ENCODE measurements around the gene ECI1. TPM values are rescaled to one million over a fixed set of nuclear protein-coding genes. Genes with fewer than 3 reads are reported as not detected.

The ECI1 gene
- total and polyA plus RNA-seq, 2 of the 4 experiments (the other 2 are of a cell fraction), result 20.3 to 30.1 TPM

DNA sequence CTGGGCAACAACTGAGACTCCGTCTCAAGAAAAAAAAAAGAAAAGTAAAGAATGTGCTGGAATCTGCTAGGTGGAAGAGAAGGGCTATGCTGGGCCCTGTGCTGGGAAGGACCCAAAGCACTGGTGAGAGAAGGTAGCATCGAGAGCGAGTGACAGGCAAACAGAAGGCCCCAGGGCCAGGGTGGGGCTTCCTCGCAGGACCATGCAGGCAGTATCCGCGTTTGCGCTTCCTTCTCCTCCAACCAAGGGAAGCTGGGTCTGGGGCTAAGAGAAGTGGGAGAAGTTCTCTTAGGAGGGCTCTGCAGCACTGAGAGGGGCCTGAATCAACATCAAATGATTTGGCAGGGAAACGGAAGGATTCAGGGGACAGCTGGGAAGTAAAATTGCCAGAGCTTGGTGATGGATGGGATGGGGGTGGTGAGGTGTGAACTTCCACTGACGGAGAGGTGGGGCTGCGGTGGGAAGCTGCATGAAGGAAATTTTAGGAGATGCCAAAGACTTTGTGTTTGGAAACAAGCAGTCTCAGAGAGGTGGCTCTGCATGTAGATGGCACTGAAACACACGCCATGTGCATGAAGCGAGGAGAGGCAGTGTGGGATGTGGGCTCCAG lies 5.2 kb upstream of the ECI1 start:
- TF ChIP-seq CEBPB (IDR thresholded peaks at IDR 0.05; ENCODE audit: low read depth, low read length) (no peak), CHD1 (IDR thresholded peaks at IDR 0.05; ENCODE audit: low read depth, low read length) (no peak), RFX5 (IDR thresholded peaks at IDR 0.05; ENCODE audit: low read depth, low read length) (no peak), RCOR1 (IDR thresholded peaks at IDR 0.05; ENCODE audit: insufficient replicate concordance, low read length) (no peak), SMC3 (IDR thresholded peaks at IDR 0.05; ENCODE audit: low read depth, low read length) (no peak), NFE2L2 (IDR thresholded peaks at IDR 0.05; ENCODE audit: low read depth, low read length) (no peak), BHLHE40 (IDR thresholded peaks at IDR 0.05; ENCODE audit: low read depth, low read length) (no peak), RAD21 (IDR thresholded peaks at IDR 0.05; ENCODE audit: low read length) (no peak), POLR2A (IDR thresholded peaks at IDR 0.05; ENCODE audit: low read depth, low read length) (no peak), FOS (IDR thresholded peaks at IDR 0.05; ENCODE audit: low read depth, low read length) (no peak), MXI1 (IDR thresholded peaks at IDR 0.05; ENCODE audit: borderline replicate concordance, low read depth, low read length) (no peak), MAFK (IDR thresholded peaks at IDR 0.05; ENCODE audit: low read depth, low read length) (no peak), MAZ (IDR thresholded peaks at IDR 0.05; ENCODE audit: borderline replicate concordance, low read depth, low read length) (no peak)
- TF ChIP-seq, protein P1, sequence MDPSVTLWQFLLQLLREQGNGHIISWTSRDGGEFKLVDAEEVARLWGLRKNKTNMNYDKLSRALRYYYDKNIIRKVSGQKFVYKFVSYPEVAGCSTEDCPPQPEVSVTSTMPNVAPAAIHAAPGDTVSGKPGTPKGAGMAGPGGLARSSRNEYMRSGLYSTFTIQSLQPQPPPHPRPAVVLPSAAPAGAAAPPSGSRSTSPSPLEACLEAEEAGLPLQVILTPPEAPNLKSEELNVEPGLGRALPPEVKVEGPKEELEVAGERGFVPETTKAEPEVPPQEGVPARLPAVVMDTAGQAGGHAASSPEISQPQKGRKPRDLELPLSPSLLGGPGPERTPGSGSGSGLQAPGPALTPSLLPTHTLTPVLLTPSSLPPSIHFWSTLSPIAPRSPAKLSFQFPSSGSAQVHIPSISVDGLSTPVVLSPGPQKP (IDR thresholded peaks at IDR 0.05; ENCODE audit: borderline replicate concordance, low read depth, low read length), result no peak
- TF ChIP-seq, protein P2, sequence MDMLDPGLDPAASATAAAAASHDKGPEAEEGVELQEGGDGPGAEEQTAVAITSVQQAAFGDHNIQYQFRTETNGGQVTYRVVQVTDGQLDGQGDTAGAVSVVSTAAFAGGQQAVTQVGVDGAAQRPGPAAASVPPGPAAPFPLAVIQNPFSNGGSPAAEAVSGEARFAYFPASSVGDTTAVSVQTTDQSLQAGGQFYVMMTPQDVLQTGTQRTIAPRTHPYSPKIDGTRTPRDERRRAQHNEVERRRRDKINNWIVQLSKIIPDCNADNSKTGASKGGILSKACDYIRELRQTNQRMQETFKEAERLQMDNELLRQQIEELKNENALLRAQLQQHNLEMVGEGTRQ (IDR thresholded peaks at IDR 0.05; ENCODE audit: low read depth, low read length), result no peak
- TF ChIP-seq, protein P3, sequence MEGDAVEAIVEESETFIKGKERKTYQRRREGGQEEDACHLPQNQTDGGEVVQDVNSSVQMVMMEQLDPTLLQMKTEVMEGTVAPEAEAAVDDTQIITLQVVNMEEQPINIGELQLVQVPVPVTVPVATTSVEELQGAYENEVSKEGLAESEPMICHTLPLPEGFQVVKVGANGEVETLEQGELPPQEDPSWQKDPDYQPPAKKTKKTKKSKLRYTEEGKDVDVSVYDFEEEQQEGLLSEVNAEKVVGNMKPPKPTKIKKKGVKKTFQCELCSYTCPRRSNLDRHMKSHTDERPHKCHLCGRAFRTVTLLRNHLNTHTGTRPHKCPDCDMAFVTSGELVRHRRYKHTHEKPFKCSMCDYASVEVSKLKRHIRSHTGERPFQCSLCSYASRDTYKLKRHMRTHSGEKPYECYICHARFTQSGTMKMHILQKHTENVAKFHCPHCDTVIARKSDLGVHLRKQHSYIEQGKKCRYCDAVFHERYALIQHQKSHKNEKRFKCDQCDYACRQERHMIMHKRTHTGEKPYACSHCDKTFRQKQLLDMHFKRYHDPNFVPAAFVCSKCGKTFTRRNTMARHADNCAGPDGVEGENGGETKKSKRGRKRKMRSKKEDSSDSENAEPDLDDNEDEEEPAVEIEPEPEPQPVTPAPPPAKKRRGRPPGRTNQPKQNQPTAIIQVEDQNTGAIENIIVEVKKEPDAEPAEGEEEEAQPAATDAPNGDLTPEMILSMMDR (conservative IDR thresholded peaks at IDR 0.05; ENCODE audit: low read depth, low read length), result no peak
- H3K18ac ChIP-seq (ENCODE audit: low read depth, low read length), result no peak overlapping the region
- no peak for ATAC-seq (ENCODE audit: low read depth)
- no peak overlapping the region for H2AK5ac ChIP-seq (ENCODE audit: low read depth, low read length)
- no peak overlapping the region for H4K5ac ChIP-seq (ENCODE audit: low read depth, low read length)
- DNase-seq, result no peak
- H2BK5ac ChIP-seq (ENCODE audit: low read depth, low read length, poor library complexity, severe bottlenecking), result no peak overlapping the region
- H4K20me1 ChIP-seq (ENCODE audit: insufficient read depth, low read length), result peaks cover 29% of the 10 kb centered on the region
- H3K4me2 ChIP-seq (ENCODE audit: low read depth, low read length), result no peak overlapping the region
- in situ Hi-C loops (cut with MboI; ENCODE audit: low sequenced_read_pairs), result loop anchor here (10.0 kb wide), 1 partner anchor 248 kb away; no protein-coding TSS in a partner anchor
- H3K4me1 ChIP-seq (ENCODE audit: control insufficient read depth, insufficient read depth, low read length), result peaks cover 5% of the 10 kb centered on the region
- no peaks in the 10 kb centered on the region for H3K27me3 ChIP-seq (ENCODE audit: control insufficient read depth, insufficient read depth, low read length)
- no peak overlapping the region for H3K14ac ChIP-seq (replicated peaks; ENCODE audit: low read depth, low read length)
- no peaks in the 10 kb centered on the region for H3K9me1 ChIP-seq (ENCODE audit: insufficient read depth, low read length)
- ChIA-PET CTCF (no interaction called here), POLR2A (ENCODE audit: unreplicated experiment) (no interaction called here)
- H2AK9ac ChIP-seq (replicated peaks; ENCODE audit: low read depth, low read length, poor library complexity), result no peak overlapping the region
- H3K36me3 ChIP-seq (ENCODE audit: control insufficient read depth, insufficient read depth, low read length), result peaks cover 52% of the 10 kb centered on the region
- H4K91ac ChIP-seq (ENCODE audit: insufficient read depth, low read depth, low read length), result no peak overlapping the region
- no peak overlapping the region for H3K56ac ChIP-seq (ENCODE audit: extremely low read depth, insufficient read depth, low read length)
- no peak overlapping the region for H3K27ac ChIP-seq (ENCODE audit: insufficient read depth, low read length)
- H4K8ac ChIP-seq (ENCODE audit: low read depth in 2 of 2, low read length in 2 of 2), result no peak overlapping the region
- H3K23ac ChIP-seq (ENCODE audit: low read depth, low read length), result no peak overlapping the region
- WGBS, 2 experiments (ENCODE audit: extremely low coverage in 2 of 2, insufficient read length in 1 of 2), result 84% methylated on average over 9 of the region's 12 CpGs; no CpG with 5 or more reads in 1 of the 2 experiments
- H3K4ac ChIP-seq (ENCODE audit: low read depth, low read length), result no peak overlapping the region
- no peak overlapping the region for H2BK15ac ChIP-seq (ENCODE audit: low read depth, low read length)
- H3K9ac ChIP-seq (ENCODE audit: low read depth, low read length), result no peak overlapping the region
- dilution Hi-C loops (cut with HindIII; ENCODE audit: low sequenced_read_pairs, unreplicated experiment), result no loop called here
- H2BK20ac ChIP-seq (ENCODE audit: low read depth, low read length), result no peak overlapping the region
- H2AFZ ChIP-seq (replicated peaks; ENCODE audit: low read length, poor library complexity), result no peak overlapping the region
- no TSS peak for BruUV-seq (replicated peaks)
- intact Hi-C loops (cut with micrococcal nuclease), result no loop called here
- H2BK120ac ChIP-seq (ENCODE audit: low read depth, low read length), result no peak overlapping the region
- no peaks in the 10 kb centered on the region for H3K9me3 ChIP-seq (ENCODE audit: control insufficient read depth, insufficient read depth, low read length)
- no peak overlapping the region for H3K4me3 ChIP-seq (ENCODE audit: insufficient read depth, low read depth, low read length)
- H3K79me1 ChIP-seq (ENCODE audit: low read depth in 1 of 2, low read length in 2 of 2), result peaks cover 19 to 39% of the 10 kb centered on the region in 2 experiments

Measured in IMR-90 (cell line).